Breast epithelium (tissue), 4 donors: ENCODE measurements around the gene PARVA. TPM values are rescaled to one million over a fixed set of nuclear protein-coding genes. Genes with fewer than 3 reads are reported as not detected.

Experiments used
- DNase-seq, 2 donors: peaks; one replicate each; pipeline ENCODE4 v3.0.0-alpha.2; 2019; ENCODE audit warnings: low spot score in 2 of 2
- H3K27ac ChIP-seq, 2 donors: fragments of 200-600 bp; sonication (generic) in 1 of 2; one replicate each; pipeline ENCODE4 v1.5.1; 2016 to 2019; ENCODE audit warnings: mild to moderate bottlenecking in 1 of 2
- H3K27me3 ChIP-seq, 2 donors: fragments of 200-600 bp; sonication (generic) in 1 of 2; one replicate each; pipeline versions ENCODE4 v1.5.1 to v1.6.0; 2017 to 2019; ENCODE audit warnings: control low read depth in 1 of 2, mild to moderate bottlenecking in 1 of 2
- H3K36me3 ChIP-seq: fragments of 200-600 bp; one replicate; pipeline ENCODE4 v1.5.1; 2019
- H3K4me1 ChIP-seq, 2 donors: fragments of 200-600 bp; sonication (generic); one replicate each; pipeline ENCODE4 v1.5.1; 2016 to 2019; ENCODE audit warnings: control low read depth in 1 of 2
- H3K4me3 ChIP-seq, 3 donors: fragments of 200-600 bp; sonication (generic); 1 replicate in 2 of 3; 2 replicates in 1 of 3; pipeline ENCODE4 v1.5.1; 2016 to 2019; ENCODE audit warnings: mild to moderate bottlenecking in 3 of 3, moderate library complexity in 2 of 3
- H3K9me3 ChIP-seq, 2 donors: fragments of 200-600 bp; sonication (generic) in 1 of 2; one replicate each; pipeline ENCODE4 v1.5.1; 2016 to 2019; ENCODE audit warnings: control low read depth in 1 of 2
- CTCF ChIP-seq, 3 donors: fragments of 450-650 bp; IDR thresholded peaks; one replicate each; pipeline ENCODE4 v1.5.1; 2016 to 2017; ENCODE audit warnings: antibody characterized with exemption in 3 of 3, mild to moderate bottlenecking in 3 of 3, moderate library complexity in 3 of 3
- POLR2A ChIP-seq: fragments of 450-650 bp; IDR thresholded peaks from one replicate; pipeline ENCODE4 v1.6.1; 2016; ENCODE audit warnings: antibody characterized with exemption, mild to moderate bottlenecking, moderate library complexity
- POLR2AphosphoS5 ChIP-seq, 3 donors: sonication (generic); formaldehyde crosslinking; IDR thresholded peaks; one replicate each; pipeline ENCODE4 v1.6.1; 2017; ENCODE audit warnings: antibody characterized with exemption in 3 of 3
- intact Hi-C: fragments of 100-400 bp; cut with DNase I; formaldehyde crosslinking; loops from one replicate; pipeline ENCODE4 v1.15.1; 2023; ENCODE audit warnings: low total_unique reads
- total RNA-seq, 3 donors: library from RNA; depleted of rRNA; stranded (reverse); fragments of >200 nt; gene quantifications; one replicate each; pipeline ENCODE4 v1.1.0, GENCODE V29; 2016

The PARVA gene
- total RNA-seq, 3 donors from 2014 or later: 50.5 to 109 (median 60.4) TPM

- no peak for DNase-seq
- Histone ChIP-seq H3K36me3 (no peaks in the 10 kb centered on the region), H3K27me3 (no peaks in the 10 kb centered on the region), H3K9me3 (no peaks in the 10 kb centered on the region), H3K4me3 (no peak overlapping the region), H3K4me1 (peaks cover 6 to 8% of the 10 kb centered on the region in 2 donors), H3K27ac (peak overlapping the region in 1 of 2 donors; percentile 7)
- TF ChIP-seq POLR2A (no peak), POLR2AphosphoS5 (IDR thresholded peaks at IDR 0.05) (no peak), CTCF (IDR thresholded peaks at IDR 0.05) (no peak)
- intact Hi-C loops: no loop called here
Observed at GRCh38 chr11:12542186-12542935, 165.0 kb downstream of the PARVA start.

- intact Hi-C loops: no loop called here
- no peaks in the 10 kb centered on the region for H3K27me3 ChIP-seq
- H3K36me3 ChIP-seq: no peaks in the 10 kb centered on the region
- no peaks in the 10 kb centered on the region for H3K9me3 ChIP-seq
- no peak for DNase-seq
- H3K27ac ChIP-seq: no peak overlapping the region
- H3K4me3 ChIP-seq: no peak overlapping the region
- no peak for TF ChIP-seq POLR2AphosphoS5 (IDR thresholded peaks at IDR 0.05)
- TF ChIP-seq CTCF (IDR thresholded peaks at IDR 0.05): no peak
- TF ChIP-seq POLR2A: no peak
- H3K4me1 ChIP-seq: peaks cover 6 to 8% of the 10 kb centered on the region in 2 donors
Observed at GRCh38 chr11:12543596-12544415, 166.4 kb downstream of the PARVA start.

GRCh38 chr11:12544986-12545775 is 167.8 kb downstream of the PARVA start:
- H3K9me3 ChIP-seq: no peaks in the 10 kb centered on the region
- no peaks in the 10 kb centered on the region for H3K27me3 ChIP-seq
- H3K4me1 ChIP-seq: peaks cover 6 to 8% of the 10 kb centered on the region in 2 donors
- TF ChIP-seq POLR2AphosphoS5 (IDR thresholded peaks at IDR 0.05): no peak
- no peak for TF ChIP-seq CTCF (IDR thresholded peaks at IDR 0.05)
- TF ChIP-seq POLR2A: no peak
- no peak for DNase-seq
- no peak overlapping the region for H3K4me3 ChIP-seq
- H3K36me3 ChIP-seq: no peaks in the 10 kb centered on the region
- intact Hi-C loops: no loop called here
- no peak overlapping the region for H3K27ac ChIP-seq

GRCh38 chr11:12546122-12546521 is 168.8 kb downstream of the PARVA start:
- intact Hi-C loops: no loop called here
- DNase-seq: no peak
- no peak for TF ChIP-seq POLR2A
- H3K4me1 ChIP-seq: peaks cover 2 to 6% of the 10 kb centered on the region in 2 donors
- H3K27ac ChIP-seq: no peak overlapping the region
- no peaks in the 10 kb centered on the region for H3K9me3 ChIP-seq
- H3K4me3 ChIP-seq: no peak overlapping the region
- H3K36me3 ChIP-seq: no peaks in the 10 kb centered on the region
- H3K27me3 ChIP-seq: no peaks in the 10 kb centered on the region

GRCh38 chr11:12546660-12547059 is 169.3 kb downstream of the PARVA start:
- Histone ChIP-seq H3K36me3 (no peaks in the 10 kb centered on the region), H3K9me3 (no peaks in the 10 kb centered on the region), H3K4me1 (peaks cover 0 to under 1% of the 10 kb centered on the region in 2 donors), H3K27me3 (no peaks in the 10 kb centered on the region), H3K4me3 (no peak overlapping the region), H3K27ac (no peak overlapping the region)
- no peak for DNase-seq
- intact Hi-C loops: no loop called here
- TF ChIP-seq POLR2A (no peak), POLR2AphosphoS5 (IDR thresholded peaks at IDR 0.05) (no peak), CTCF (IDR thresholded peaks at IDR 0.05) (no peak)
